ENCODE data around the gene OR51I2.

DNA sequence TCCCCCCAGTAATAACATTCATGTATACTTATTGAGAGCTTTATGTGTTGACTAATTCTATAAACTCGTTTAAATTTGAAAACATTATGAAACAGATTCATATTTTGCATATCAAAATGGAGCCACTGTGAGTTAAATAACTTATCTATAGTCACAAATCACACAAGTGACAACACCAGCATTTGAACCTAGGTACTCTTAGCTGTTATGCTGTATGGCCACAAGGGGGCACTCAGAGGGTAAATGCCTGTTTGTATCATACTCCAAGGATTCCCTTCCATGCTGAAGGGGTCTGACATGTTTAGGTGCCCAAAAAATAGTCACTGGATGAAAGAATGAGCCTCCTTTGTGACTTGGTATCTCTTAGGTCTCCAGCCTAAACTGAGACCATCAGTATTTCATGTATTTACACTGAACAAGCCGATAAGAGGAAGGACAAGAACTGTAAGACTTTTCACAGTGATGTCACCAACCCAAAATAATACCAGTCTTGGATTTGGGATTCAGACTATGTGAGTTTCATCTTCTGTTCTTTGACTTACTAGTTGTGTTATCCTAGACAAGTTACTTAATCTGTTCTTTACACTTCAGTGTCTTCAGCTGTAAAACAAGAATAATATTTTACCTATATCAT, 27.2 kb downstream of the OR51I2 start:
- no peak for TF ChIP-seq POLR2A (IDR thresholded peaks at IDR 0.05)
- TF ChIP-seq, protein P1, sequence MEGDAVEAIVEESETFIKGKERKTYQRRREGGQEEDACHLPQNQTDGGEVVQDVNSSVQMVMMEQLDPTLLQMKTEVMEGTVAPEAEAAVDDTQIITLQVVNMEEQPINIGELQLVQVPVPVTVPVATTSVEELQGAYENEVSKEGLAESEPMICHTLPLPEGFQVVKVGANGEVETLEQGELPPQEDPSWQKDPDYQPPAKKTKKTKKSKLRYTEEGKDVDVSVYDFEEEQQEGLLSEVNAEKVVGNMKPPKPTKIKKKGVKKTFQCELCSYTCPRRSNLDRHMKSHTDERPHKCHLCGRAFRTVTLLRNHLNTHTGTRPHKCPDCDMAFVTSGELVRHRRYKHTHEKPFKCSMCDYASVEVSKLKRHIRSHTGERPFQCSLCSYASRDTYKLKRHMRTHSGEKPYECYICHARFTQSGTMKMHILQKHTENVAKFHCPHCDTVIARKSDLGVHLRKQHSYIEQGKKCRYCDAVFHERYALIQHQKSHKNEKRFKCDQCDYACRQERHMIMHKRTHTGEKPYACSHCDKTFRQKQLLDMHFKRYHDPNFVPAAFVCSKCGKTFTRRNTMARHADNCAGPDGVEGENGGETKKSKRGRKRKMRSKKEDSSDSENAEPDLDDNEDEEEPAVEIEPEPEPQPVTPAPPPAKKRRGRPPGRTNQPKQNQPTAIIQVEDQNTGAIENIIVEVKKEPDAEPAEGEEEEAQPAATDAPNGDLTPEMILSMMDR (IDR thresholded peaks at IDR 0.05) = peak; percentile 23 to 75 (median 66)
